ENCODE measurements around the gene BAAT. TPM values are rescaled to one million over a fixed set of nuclear protein-coding genes. Genes with fewer than 3 reads are reported as not detected.
"Not testable (repeated sequence)": the region's sequence is repeated elsewhere in the genome, so short reads cannot be mapped to it uniquely, and the experiment has no call there.

The BAAT gene
- under 1 TPM in 1 of 3 donors, not detected in 2; 0.14 TPM for total RNA-seq
- long read RNA-seq, donor 1, result 0 reads
- long read RNA-seq, donor 2, result 0 reads

DNA sequence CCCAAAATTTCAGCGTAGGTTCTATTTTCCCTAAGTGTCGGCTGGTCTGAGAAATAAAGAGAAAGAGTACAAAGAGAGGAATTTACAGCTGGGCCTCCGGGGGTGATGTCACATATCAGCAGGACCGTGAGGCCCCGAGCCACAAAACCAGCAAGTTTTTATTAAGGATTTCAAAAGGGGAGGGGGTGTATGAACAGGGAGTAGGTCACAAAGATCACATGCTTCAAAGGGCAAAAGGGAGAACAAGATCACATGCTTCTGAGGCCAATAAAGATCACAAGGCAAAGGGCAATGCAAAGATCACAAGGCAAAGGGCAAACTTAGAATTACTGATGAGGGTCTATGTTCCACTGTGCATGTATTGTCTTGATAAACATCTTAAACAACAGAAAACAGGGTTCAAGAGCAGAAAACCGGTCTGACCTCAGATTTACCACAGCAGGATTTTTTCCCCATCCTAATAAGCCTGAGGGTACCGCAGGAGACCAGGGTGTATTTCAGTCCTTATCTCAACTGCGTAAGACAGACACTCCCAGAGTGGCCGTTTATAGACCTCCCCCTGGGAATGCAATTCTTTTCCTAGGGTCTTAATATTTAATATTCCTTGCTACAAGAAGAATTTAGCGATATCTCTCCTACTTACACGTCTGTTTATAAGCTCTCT, at the start of gene BAAT:
Gene BAAT (minus strand): TSS at position 134 of the 664 bp plus-strand sequence. CDS start 13,602 bp downstream, outside the sequence.
- ATAC-seq; intact Hi-C loops (cut with DNase I, micrococcal nuclease); H3K4me1 ChIP-seq (ENCODE audit: low read depth): not testable (repeated sequence)

GRCh38 chr9:101433229-101433628, 48.4 kb upstream of the BAAT start:
- intact Hi-C loops (cut with DNase I, micrococcal nuclease), result no loop called here
- no peak for ATAC-seq
- no peaks in the 10 kb centered on the region for H3K4me1 ChIP-seq (ENCODE audit: low read depth)

More for the DNA sequence above, at the start of gene BAAT:
- H3K9me3 ChIP-seq; H3K36me3 ChIP-seq (ENCODE audit: low read depth); H3K4me3 ChIP-seq; DNase-seq: not testable (repeated sequence)

DNA sequence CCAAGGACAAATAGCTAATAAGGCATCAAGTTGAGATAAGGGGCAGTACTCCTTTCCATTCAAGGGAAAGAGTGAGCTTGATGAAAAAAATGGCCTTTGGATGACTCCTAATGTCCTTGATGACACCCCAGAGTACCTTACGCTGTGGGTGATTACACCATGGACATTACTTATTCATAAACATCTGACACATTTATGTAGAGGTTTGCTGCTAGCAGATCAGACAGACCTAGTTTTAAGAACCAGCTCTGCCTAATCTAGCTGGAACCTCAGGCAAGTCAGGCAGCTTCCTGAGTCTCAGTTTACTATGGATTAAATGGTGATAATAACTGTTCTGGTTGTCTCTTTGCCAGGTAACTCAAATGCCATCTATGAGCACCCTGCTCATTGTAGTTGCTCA, 47.9 kb upstream of the BAAT start:
- TF ChIP-seq, protein P1, sequence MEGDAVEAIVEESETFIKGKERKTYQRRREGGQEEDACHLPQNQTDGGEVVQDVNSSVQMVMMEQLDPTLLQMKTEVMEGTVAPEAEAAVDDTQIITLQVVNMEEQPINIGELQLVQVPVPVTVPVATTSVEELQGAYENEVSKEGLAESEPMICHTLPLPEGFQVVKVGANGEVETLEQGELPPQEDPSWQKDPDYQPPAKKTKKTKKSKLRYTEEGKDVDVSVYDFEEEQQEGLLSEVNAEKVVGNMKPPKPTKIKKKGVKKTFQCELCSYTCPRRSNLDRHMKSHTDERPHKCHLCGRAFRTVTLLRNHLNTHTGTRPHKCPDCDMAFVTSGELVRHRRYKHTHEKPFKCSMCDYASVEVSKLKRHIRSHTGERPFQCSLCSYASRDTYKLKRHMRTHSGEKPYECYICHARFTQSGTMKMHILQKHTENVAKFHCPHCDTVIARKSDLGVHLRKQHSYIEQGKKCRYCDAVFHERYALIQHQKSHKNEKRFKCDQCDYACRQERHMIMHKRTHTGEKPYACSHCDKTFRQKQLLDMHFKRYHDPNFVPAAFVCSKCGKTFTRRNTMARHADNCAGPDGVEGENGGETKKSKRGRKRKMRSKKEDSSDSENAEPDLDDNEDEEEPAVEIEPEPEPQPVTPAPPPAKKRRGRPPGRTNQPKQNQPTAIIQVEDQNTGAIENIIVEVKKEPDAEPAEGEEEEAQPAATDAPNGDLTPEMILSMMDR (IDR thresholded peaks at IDR 0.05), result no peak
- Histone ChIP-seq H3K4me3 (no peak overlapping the region), H3K4me1 (ENCODE audit: low read depth) (no peaks in the 10 kb centered on the region), H3K9me3 (no peaks in the 10 kb centered on the region), H3K36me3 (ENCODE audit: low read depth) (no peaks in the 10 kb centered on the region)
- ATAC-seq (no peak), DNase-seq (no peak)
- intact Hi-C loops (cut with DNase I, micrococcal nuclease), result no loop called here

More at GRCh38 chr9:101433229-101433628, 48.4 kb upstream of the BAAT start:
- no peak overlapping the region for H3K4me3 ChIP-seq
- H3K36me3 ChIP-seq (ENCODE audit: low read depth), result no peaks in the 10 kb centered on the region
- TF ChIP-seq, protein P1 (IDR thresholded peaks at IDR 0.05), result no peak
- no peak for DNase-seq
- H3K9me3 ChIP-seq, result no peaks in the 10 kb centered on the region

GRCh38 chr9:101432171-101432570, 47.4 kb upstream of the BAAT start:
- Histone ChIP-seq H3K36me3 (ENCODE audit: low read depth) (no peaks in the 10 kb centered on the region), H3K9me3 (no peaks in the 10 kb centered on the region), H3K4me3 (no peak overlapping the region), H3K4me1 (ENCODE audit: low read depth) (no peaks in the 10 kb centered on the region)
- DNase-seq (no peak), ATAC-seq (no peak)
- TF ChIP-seq, protein P1 (IDR thresholded peaks at IDR 0.05), result no peak
- intact Hi-C loops (cut with DNase I, micrococcal nuclease), result no loop called here

DNA sequence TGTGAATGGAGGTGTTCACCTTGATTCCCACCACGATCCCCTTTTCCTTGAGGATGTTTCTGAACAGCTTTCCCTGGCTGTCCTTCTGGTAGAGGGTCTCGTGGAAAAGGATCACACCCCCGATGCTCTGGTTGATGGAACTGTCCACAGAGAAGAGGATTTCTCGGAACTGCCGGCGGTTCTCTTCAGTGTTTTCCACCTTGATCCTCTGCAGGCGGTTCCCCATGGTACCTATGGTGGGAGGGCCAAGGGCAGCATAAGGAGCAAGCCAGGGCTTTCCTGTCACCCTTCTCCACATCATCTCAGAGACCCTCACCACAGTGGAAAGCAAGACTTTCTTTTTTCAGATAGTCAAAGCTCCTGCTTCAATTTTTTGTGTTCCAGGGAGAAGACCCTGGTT, 44.9 kb upstream of the BAAT start:
- TF ChIP-seq, protein P1 (IDR thresholded peaks at IDR 0.05), result no peak
- no peak for DNase-seq
- no peaks in the 10 kb centered on the region for H3K4me1 ChIP-seq (ENCODE audit: low read depth)
- H3K36me3 ChIP-seq (ENCODE audit: low read depth), result no peaks in the 10 kb centered on the region
- intact Hi-C loops (cut with DNase I, micrococcal nuclease), result no loop called here
- no peaks in the 10 kb centered on the region for H3K9me3 ChIP-seq
- no peak overlapping the region for H3K4me3 ChIP-seq
- no peak for ATAC-seq

DNA sequence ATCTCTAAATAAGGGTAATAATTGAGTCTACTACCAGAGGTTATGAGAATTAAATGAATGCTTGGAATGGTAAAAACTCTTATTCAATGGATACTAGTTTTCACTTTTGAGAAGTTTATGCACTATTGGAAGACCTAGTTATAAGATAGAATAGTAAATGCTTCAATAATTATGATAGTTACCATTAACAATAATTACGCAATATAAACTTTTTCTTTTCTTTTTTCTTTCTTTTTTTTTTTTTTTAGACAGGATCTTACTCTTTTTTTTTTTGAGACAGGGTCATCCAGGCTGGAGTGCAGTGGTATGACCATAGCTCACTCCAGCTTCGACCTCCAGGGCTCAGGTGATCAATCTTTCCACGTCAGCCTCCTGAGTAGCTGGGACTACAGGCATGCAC, 44.1 kb upstream of the BAAT start:
- intact Hi-C loops (cut with DNase I, micrococcal nuclease), result no loop called here
- Histone ChIP-seq H3K36me3 (ENCODE audit: low read depth) (no peaks in the 10 kb centered on the region), H3K4me3 (no peak overlapping the region), H3K9me3 (no peaks in the 10 kb centered on the region), H3K4me1 (ENCODE audit: low read depth) (no peaks in the 10 kb centered on the region)
- DNase-seq (no peak), ATAC-seq (no peak)
- TF ChIP-seq, protein P1 (IDR thresholded peaks at IDR 0.05), result no peak
